GM19099 (cell line): ENCODE results near the gene DAND5.

Experiments
- POLR2A ChIP-seq: IDR thresholded peaks from 3 replicates; pipeline ENCODE4 v1.6.1; 2011; ENCODE audit warnings: low read depth; ENCODE audit not compliant: insufficient read length; ENCODE audit errors: extremely low read depth

The DAND5 gene, protein sequence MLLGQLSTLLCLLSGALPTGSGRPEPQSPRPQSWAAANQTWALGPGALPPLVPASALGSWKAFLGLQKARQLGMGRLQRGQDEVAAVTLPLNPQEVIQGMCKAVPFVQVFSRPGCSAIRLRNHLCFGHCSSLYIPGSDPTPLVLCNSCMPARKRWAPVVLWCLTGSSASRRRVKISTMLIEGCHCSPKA

DNA sequence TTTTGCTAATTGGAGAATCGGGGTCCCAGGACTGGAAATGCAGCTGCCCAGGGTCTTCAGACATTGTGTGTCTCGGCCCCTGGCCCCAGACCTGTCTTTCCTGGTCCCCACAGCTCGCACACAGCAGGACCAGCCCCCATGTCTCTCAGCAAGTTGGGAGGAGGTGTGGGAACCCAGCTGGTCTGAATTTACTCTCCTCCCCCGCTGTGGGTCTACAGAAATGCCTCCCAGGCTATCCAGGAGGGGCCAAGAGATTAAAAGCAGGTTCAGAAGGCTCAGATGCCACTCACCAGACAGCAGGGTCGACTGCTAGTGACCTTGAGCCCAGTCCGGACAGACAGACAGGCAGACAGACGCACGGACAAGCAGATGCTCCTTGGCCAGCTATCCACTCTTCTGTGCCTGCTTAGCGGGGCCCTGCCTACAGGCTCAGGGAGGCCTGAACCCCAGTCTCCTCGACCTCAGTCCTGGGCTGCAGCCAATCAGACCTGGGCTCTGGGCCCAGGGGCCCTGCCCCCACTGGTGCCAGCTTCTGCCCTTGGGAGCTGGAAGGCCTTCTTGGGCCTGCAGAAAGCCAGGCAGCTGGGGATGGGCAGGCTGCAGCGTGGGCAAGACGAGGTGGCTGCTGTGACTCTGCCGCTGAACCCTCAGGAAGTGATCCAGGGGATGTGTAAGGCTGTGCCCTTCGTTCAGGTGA, at the start of gene DAND5:
TSS of gene DAND5 (plus strand) at position 285 of the 697 bp plus-strand sequence. CDS start at position 370, 85 bp downstream.
- no peak for TF ChIP-seq POLR2A

DNA sequence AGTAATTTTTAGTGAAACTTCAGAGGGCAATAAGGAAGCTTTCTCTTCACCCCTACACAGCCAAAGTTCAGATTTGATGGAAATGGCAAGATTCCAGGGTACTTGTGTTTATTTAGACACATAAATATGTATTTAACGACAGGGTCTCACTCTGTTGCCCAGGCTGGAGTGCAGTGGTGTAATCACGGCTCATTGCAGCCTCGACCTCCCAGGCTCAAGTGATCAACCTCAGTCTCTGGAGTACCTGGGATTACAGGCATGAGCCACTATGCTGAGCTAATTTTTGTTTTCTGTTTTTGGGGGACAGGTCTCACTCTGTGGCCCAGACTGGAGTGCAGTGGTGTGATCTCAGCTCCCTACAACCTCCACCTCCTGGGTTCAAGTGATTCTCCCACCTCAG, 48.3 kb upstream of the DAND5 start:
- no peak for TF ChIP-seq POLR2A

DNA sequence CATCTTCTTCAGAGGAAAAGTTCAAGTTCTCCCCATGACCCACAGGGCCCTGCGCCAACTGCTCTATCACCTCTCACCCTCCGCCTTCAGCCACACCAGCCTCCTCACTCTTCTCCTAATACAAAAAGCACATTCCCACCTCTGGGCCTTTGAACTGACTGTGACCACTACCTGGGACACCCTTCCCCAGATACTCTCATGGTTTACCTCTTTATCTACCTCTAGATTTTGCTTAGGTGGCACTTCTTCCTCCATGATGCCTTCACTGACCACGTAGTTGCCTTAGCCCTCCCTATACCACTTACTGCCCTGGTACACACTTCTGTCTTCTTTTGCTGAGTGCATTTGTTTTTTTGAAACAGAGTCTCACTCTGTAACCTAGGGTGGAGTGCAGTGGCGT, 46.4 kb upstream of the DAND5 start:
- no peak for TF ChIP-seq POLR2A

DNA sequence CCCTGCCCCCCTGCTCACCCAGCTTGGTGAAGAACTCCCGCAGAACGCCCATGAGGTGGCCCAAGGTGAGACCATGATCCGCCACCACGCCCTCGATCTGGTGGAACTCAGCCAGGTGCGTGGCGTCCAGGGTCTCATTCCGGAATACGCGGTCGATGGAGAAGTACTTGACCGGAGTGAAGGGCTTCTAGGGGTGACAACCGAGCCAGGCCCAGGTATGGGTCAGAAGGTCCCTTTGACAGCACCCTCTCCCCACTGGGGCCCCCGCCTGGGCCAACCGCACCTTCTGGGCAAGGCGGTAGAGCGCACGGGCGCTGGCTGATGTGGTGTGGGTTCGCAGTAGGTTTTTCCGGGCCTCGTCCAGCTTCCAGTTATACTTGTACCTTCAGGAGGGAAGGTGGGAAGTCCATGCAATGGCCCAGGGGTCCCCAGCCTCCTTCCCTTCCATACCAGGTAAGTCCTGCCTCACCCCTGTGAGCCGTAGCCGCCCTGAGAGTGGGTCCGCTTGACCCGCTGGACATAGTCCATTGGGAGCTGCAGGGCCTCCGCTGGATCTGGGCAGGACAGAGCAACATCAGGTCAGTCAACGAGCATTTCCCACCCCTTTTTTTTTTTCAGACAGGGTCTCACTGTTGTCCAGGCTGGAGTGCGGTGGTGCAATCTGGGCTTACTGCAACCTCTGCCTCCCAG, 44.6 kb upstream of the DAND5 start:
- TF ChIP-seq POLR2A = no peak

DNA sequence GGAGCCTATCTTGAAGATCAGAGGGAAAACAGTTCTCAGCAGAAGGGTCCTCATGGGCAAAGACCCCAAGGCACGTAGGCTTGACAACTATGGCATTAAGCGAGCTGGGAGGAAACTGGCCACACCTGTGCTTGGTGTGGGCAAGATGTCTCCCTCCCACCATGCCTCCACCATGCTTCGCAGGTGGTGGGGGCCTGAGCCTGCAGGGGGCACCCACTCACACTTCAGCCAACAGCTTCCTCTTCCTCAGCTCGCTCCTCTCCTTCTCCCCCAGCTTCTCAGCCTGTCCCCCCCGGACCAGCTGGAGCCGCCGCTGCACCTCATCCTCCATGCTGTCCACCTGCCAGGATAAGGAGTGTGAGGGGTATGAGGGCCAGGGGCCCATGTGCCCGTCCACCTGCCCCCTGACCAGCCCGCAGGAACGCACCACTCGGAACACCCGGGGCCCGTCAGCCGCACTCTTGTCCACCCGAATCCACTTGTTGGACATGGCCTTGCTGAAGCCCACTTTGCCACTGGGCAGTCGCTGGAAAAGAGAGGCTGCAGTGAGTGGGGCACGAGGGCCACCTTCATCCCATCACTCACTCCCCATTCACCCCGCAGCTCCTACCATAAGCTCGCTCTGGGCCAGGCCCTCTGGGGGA, 39.3 kb upstream of the DAND5 start:
- TF ChIP-seq POLR2A = no peak

DNA sequence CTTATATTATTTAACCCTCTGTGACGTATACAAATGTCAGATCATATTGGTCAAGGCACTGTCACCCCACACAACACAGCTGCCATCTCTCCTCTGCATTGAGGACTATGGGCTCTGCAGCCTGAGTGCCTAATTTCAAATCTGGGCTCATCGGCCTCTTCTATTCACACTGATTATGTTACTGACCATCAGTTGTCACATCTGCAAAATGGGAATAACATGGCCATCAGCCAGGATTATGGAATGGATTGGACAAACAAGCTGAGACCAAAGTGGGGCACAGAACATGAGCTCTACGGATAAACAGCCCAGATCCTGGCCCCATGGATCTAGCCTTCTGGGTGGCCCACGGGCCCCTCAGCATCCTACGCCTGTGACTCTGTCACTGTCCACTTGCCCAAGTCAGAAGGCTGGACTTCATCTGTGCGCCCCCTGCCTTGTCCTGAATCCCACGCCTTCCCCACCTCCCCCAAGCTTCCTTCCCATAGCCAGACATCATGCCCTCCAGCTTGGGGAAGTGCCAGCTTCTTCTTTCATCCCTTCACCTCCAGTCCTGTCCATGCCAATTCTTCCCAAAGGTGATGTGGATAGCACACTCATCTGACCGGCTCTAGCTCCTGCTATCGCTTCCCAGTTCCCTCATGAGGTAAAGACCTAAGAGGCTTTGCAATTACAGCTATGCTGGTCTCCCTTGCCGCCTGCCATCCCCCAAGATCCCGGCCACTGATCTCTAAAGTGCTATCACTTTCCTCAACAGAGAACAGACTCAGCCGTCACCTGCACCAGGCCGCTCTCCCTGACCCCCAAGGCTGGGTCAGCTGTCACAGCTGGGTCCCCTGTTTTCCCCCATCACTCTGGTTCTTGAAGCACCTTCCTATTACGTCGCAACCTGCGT, 36.7 kb upstream of the DAND5 start:
- TF ChIP-seq POLR2A = no peak

DNA sequence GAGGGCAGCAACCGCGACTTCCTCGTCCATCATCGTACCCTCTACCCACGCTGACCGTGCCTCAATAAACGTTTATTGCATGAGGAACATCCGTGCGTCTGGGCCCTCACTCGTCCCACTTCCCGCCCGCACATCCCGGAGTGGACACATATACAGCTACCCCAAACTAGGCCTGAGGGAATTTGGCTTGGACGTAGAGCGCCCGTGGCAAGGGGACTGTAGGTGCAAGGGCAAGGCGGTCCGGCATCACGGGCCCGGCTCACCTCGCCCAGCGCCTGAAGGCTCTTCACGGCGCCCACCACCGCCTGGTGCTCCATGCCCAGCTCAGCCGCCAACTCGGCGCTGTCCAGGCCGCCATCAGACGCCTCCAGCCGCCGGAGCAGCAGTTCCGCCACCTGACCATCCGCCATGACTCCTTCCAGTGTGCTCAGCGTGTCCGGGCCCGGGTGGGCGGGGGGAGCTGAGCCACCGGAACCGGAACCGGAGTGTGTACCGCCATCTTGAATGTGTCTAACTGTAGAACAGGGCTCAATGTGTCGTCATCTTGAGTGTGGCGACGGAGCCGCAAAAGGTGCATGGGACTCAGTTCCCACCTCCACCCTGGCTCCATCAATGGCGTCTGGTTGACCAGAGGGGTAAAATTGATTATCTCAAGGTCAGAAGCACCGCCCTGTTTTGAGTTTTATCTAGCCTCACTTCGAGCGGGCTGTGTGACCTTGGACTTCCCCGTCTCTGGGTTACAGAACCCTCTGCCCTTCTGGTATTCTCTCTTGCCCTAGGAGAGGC, 35.9 kb upstream of the DAND5 start, which contains the start of gene FARSA:
TSS of gene FARSA (minus strand) at position 425 of the 786 bp plus-strand sequence. CDS start at position 410, 15 bp downstream.
- TF ChIP-seq POLR2A = peak; percentile 95

DNA sequence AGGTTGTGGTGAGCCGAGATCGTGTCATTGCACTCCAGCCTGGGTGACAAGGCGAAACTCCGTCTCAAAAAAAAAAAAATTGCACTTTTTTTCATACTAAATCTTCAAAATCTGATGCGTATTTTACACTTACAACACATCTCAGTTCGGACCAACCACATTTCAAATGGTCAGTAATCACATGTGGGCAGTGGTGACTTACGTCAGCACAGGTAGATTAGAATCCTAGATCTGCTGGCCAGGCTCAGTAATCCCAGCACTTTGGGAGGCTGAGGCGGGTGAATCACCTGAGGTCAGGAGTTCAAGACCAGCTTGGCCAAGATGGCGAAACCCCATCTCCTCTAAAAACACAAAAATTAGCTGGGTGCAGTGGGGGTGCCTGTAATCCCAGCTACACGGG, 34.3 kb upstream of the DAND5 start:
- no peak for TF ChIP-seq POLR2A

DNA sequence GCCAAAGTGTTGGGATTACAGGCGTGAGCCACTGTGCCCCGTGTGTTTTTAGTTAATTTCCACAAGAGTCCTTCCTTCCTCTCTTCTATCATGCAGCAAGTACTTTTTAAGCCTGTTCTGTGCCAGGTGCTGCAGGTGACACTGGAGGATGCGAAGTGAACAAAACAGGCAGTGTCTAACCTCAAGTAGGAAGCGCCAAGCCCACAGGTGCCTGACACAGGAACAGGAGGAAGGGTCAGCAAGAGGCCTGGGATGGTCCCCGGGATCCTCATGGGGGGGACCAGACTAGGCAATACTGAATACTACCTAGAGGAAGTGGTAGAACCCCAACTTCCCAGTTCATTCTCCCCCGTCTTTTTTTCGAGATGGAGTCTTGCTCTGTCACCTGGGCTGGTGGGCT, 32.8 kb upstream of the DAND5 start:
- TF ChIP-seq POLR2A = no peak

DNA sequence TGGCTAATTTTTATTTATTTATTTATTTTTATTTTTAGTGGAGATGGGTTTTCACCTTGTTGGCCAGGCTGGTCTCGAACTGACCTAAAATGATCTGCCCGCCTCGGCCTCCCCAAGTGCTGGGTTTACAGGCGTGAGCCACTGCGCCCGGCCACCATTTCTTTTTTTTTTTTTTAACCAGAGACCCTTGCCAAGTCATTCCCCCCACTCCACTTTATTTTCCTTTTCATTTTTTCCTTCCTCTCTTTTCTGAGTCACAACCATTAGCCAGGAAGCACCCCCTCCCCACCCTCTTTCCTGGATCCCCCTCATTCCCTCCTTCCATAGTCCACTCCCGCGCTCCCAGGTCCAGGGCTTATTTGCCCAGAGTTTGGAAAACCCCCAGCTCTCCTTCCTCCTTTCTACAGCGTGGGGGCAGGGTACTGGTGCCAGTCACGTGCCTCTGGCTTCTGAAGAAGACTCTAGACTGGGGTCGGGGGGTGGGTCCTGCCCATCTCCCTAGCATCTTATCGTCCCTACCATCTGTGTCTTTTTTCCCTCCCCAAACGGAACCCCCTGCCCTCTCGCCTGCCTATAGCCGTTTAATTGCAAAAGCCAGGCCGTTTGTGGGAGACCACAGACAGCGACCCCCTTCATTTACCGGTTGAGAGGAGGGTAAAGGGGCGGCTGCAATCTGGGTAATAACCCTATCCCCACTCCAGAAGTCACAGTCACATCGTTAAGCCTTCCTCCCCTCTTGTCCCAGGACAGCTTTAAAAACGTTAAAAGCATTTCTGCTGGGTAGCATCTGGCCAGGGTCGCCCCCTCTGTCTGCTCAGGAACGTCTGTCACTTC, 32.1 kb upstream of the DAND5 start:
- TF ChIP-seq POLR2A = no peak

DNA sequence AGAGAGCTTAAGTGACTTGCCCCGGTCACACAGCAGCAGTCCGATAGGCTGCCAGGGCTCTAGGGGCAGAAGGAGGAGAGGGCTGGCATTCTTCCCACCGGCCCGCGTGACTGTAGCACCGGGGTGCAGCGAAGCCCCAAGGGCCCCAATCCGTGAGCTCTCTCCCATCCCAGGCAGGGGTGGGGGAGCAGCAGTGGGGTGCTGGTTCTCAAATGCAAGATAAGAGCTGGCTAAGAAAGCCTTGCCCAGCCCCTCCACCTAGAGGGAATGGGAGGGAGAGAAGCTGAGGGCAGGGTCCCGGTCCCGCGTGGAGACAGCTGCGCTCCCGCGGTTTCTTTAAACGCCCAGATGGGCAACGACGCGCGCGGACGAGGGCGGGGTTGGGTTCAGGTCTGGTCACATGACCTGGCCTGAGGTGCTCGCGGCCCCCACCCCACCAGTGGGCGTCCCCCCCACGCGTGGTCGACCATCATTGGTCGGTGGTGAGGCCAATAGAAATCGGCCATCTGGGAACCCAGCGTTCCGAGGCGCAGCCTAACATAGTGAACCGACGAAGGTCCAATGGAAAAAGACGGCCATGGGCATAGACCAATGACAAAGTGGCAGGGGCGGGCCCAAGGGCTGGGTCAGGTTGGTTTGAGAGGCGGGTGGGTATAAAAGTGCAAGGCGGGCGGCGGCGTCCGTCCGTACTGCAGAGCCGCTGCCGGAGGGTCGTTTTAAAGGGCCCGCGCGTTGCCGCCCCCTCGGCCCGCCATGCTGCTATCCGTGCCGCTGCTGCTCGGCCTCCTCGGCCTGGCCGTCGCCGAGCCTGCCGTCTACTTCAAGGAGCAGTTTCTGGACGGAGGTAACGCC, 31.2 kb upstream of the DAND5 start, which contains the start of gene CALR:
TSS of gene CALR (plus strand) at position 683 of the 852 bp plus-strand sequence. CDS start at position 754, 71 bp downstream.
- peak; percentile 100 for TF ChIP-seq POLR2A
